Measurements from ENCODE around the gene CD47. TPM values are rescaled to one million over a fixed set of nuclear protein-coding genes. Genes with fewer than 3 reads are reported as not detected.
A peak's percentile ranks its signal among the peaks of the same experiment; 100 is the strongest.

Gene CD47
- total and polyA plus RNA-seq, 2 of the 4 experiments (the other 2 are of a cell fraction): 45.9 to 52.0 TPM

DNA sequence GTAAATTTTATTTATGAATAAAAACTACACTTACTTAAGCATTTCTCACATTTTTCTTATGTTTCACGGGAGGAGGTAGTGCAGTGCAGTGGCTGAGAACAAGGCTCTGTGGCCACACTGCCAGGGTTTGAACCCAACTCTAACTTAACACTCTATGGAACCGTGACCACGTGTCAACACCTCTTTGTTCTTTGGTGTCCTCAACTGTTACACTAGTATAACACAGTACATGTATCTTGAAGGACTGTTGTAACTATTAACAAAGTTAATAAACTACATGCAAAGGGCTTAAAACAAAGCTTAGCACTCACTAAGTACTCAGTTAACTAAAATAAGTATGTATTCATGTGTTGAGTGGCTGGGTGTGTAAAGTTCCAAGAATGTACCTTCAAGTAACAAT is 19.5 kb downstream of the CD47 start:
- no peak overlapping the region for H2AK9ac ChIP-seq (replicated peaks; ENCODE audit: low read depth, low read length, poor library complexity)
- H4K20me1 ChIP-seq (ENCODE audit: insufficient read depth, low read length): 0 out of 2 replicates have a peak, but pooled peaks cover 2% of the 10 kb centered on the region
- H3K79me1 ChIP-seq (ENCODE audit: low read depth in 1 of 2, low read length in 2 of 2): peaks cover 28 to 51% of the 10 kb centered on the region in 2 experiments
- no peak overlapping the region for H3K4me3 ChIP-seq (ENCODE audit: insufficient read depth, low read depth, low read length)
- in situ Hi-C loops (cut with MboI; ENCODE audit: low sequenced_read_pairs) (no loop called here), intact Hi-C loops (cut with micrococcal nuclease) (no loop called here), dilution Hi-C loops (cut with HindIII; ENCODE audit: low sequenced_read_pairs, unreplicated experiment) (no loop called here)
- no peaks in the 10 kb centered on the region for H3K9me3 ChIP-seq (ENCODE audit: control insufficient read depth, insufficient read depth, low read length)
- peak overlapping the region; percentile 59 for H3K23ac ChIP-seq (ENCODE audit: low read depth, low read length)
- no peak overlapping the region for H3K56ac ChIP-seq (ENCODE audit: extremely low read depth, insufficient read depth, low read length)
- no peak overlapping the region for H3K4ac ChIP-seq (ENCODE audit: low read depth, low read length)
- H2BK5ac ChIP-seq (ENCODE audit: low read depth, low read length, poor library complexity, severe bottlenecking): no peak overlapping the region
- peaks cover 8% of the 10 kb centered on the region for H3K9me1 ChIP-seq (ENCODE audit: insufficient read depth, low read length)
- BruUV-seq (replicated peaks): no TSS peak
- no peak overlapping the region for H2AK5ac ChIP-seq (ENCODE audit: low read depth, low read length)
- 0 out of 2 replicates have a peak, but pooled peaks cover 2% of the 10 kb centered on the region for H3K4me1 ChIP-seq (ENCODE audit: control insufficient read depth, insufficient read depth, low read length)
- no peak overlapping the region for H3K27ac ChIP-seq (ENCODE audit: insufficient read depth, low read length)
- H4K91ac ChIP-seq (ENCODE audit: insufficient read depth, low read depth, low read length): no peak overlapping the region
- POLR2A ChIA-PET (ENCODE audit: unreplicated experiment): no interaction called here
- H3K36me3 ChIP-seq (ENCODE audit: control insufficient read depth, insufficient read depth, low read length): peaks cover 5% of the 10 kb centered on the region
- H3K27me3 ChIP-seq (ENCODE audit: control insufficient read depth, insufficient read depth, low read length): no peaks in the 10 kb centered on the region
- H3K18ac ChIP-seq (ENCODE audit: low read depth, low read length): no peak overlapping the region
- no peak overlapping the region for H3K4me2 ChIP-seq (ENCODE audit: low read depth, low read length)
- no peak overlapping the region for H3K9ac ChIP-seq (ENCODE audit: low read depth, low read length)
- no peak for ATAC-seq (ENCODE audit: low read depth)
- H2AFZ ChIP-seq (replicated peaks; ENCODE audit: low read length, poor library complexity): no peak overlapping the region
- no peak overlapping the region for H2BK120ac ChIP-seq (ENCODE audit: low read depth, low read length)
- no peak overlapping the region for H4K8ac ChIP-seq (ENCODE audit: low read depth in 2 of 2, low read length in 2 of 2)
- WGBS, 2 experiments (ENCODE audit: extremely low coverage in 2 of 2, insufficient read length in 1 of 2): no CpG with 5 or more reads among the region's 3 CpGs
- no peak overlapping the region for H2BK15ac ChIP-seq (ENCODE audit: low read depth, low read length)
- no peak overlapping the region for H2BK20ac ChIP-seq (ENCODE audit: low read depth, low read length)
- TF ChIP-seq, protein P1, sequence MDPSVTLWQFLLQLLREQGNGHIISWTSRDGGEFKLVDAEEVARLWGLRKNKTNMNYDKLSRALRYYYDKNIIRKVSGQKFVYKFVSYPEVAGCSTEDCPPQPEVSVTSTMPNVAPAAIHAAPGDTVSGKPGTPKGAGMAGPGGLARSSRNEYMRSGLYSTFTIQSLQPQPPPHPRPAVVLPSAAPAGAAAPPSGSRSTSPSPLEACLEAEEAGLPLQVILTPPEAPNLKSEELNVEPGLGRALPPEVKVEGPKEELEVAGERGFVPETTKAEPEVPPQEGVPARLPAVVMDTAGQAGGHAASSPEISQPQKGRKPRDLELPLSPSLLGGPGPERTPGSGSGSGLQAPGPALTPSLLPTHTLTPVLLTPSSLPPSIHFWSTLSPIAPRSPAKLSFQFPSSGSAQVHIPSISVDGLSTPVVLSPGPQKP (IDR thresholded peaks at IDR 0.05; ENCODE audit: borderline replicate concordance, low read depth, low read length): no peak
- no peak for TF ChIP-seq NFE2L2 (IDR thresholded peaks at IDR 0.05; ENCODE audit: low read depth, low read length)
- TF ChIP-seq, protein P2, sequence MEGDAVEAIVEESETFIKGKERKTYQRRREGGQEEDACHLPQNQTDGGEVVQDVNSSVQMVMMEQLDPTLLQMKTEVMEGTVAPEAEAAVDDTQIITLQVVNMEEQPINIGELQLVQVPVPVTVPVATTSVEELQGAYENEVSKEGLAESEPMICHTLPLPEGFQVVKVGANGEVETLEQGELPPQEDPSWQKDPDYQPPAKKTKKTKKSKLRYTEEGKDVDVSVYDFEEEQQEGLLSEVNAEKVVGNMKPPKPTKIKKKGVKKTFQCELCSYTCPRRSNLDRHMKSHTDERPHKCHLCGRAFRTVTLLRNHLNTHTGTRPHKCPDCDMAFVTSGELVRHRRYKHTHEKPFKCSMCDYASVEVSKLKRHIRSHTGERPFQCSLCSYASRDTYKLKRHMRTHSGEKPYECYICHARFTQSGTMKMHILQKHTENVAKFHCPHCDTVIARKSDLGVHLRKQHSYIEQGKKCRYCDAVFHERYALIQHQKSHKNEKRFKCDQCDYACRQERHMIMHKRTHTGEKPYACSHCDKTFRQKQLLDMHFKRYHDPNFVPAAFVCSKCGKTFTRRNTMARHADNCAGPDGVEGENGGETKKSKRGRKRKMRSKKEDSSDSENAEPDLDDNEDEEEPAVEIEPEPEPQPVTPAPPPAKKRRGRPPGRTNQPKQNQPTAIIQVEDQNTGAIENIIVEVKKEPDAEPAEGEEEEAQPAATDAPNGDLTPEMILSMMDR (conservative IDR thresholded peaks at IDR 0.05; ENCODE audit: low read depth, low read length): no peak
- no peak for TF ChIP-seq CHD1 (IDR thresholded peaks at IDR 0.05; ENCODE audit: low read depth, low read length)
- no peak for TF ChIP-seq MAZ (IDR thresholded peaks at IDR 0.05; ENCODE audit: borderline replicate concordance, low read depth, low read length)
- TF ChIP-seq MAFK (IDR thresholded peaks at IDR 0.05; ENCODE audit: low read depth, low read length): no peak
- TF ChIP-seq FOS (IDR thresholded peaks at IDR 0.05; ENCODE audit: low read depth, low read length): no peak
- TF ChIP-seq, protein P3, sequence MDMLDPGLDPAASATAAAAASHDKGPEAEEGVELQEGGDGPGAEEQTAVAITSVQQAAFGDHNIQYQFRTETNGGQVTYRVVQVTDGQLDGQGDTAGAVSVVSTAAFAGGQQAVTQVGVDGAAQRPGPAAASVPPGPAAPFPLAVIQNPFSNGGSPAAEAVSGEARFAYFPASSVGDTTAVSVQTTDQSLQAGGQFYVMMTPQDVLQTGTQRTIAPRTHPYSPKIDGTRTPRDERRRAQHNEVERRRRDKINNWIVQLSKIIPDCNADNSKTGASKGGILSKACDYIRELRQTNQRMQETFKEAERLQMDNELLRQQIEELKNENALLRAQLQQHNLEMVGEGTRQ (IDR thresholded peaks at IDR 0.05; ENCODE audit: low read depth, low read length): no peak
- TF ChIP-seq POLR2A (IDR thresholded peaks at IDR 0.05; ENCODE audit: low read depth, low read length): no peak
- TF ChIP-seq MXI1 (IDR thresholded peaks at IDR 0.05; ENCODE audit: borderline replicate concordance, low read depth, low read length): no peak
- no peak for TF ChIP-seq RCOR1 (IDR thresholded peaks at IDR 0.05; ENCODE audit: insufficient replicate concordance, low read length)
- TF ChIP-seq BHLHE40 (IDR thresholded peaks at IDR 0.05; ENCODE audit: low read depth, low read length): no peak
- no peak for TF ChIP-seq RFX5 (IDR thresholded peaks at IDR 0.05; ENCODE audit: low read depth, low read length)
- TF ChIP-seq CEBPB (IDR thresholded peaks at IDR 0.05; ENCODE audit: low read depth, low read length): no peak
- TF ChIP-seq SMC3 (IDR thresholded peaks at IDR 0.05; ENCODE audit: low read depth, low read length): no peak
- H4K5ac ChIP-seq (ENCODE audit: low read depth, low read length): no peak overlapping the region
- H3K14ac ChIP-seq (replicated peaks; ENCODE audit: low read depth, low read length): no peak overlapping the region
- CTCF ChIA-PET: no interaction called here
- DNase-seq: no peak

Data from IMR-90 (cell line).